Caco-2 (cell line): ENCODE results near the gene EGFL6. TPM values are rescaled to one million over a fixed set of nuclear protein-coding genes. Genes with fewer than 3 reads are reported as not detected.
A peak's percentile ranks its signal among the peaks of the same experiment; 100 is the strongest.

Experiments used
- BruUV-seq: library from RNA; stranded (reverse); fragments of 400-500 nt; replicated peaks from 2 replicates; lab custom pipeline; 2021; lab: Mats Ljungman, UMichigan
- CTCF ChIA-PET: fragments of 300-600 bp; sonication (Branson Sonifier 250); formaldehyde crosslinking; loops from one replicate; lab custom pipeline; 2022; ENCODE audit warnings: antibody characterized with exemption; lab: Charles Lee
- POLR2A ChIA-PET: fragments of 300-600 bp; sonication (Branson Sonifier 250); formaldehyde crosslinking; loops from one replicate; lab custom pipeline; 2022; ENCODE audit warnings: antibody characterized with exemption; lab: Charles Lee
- DNase-seq, 2 experiments: peaks; one replicate each; pipeline versions ENCODE4 v3.0.0 to v3.0.0-alpha.2; 2020 to 2022
- H3K27me3 ChIP-seq: replicated peaks from 2 replicates; pipeline ENCODE4 v1.6.0; 2011; ENCODE audit warnings: low read length; ENCODE audit not compliant: control insufficient read depth, insufficient read depth
- H3K36me3 ChIP-seq: 2 replicates; pipeline ENCODE4 v1.5.1; 2011; ENCODE audit warnings: low read length; ENCODE audit not compliant: control insufficient read depth, insufficient read depth
- H3K4me1 ChIP-seq: fragments of 250-450 bp; sonication (Bioruptor Pico); 2 replicates; pipeline ENCODE4 v1.5.1; 2020; ENCODE audit warnings: mild to moderate bottlenecking
- H3K4me3 ChIP-seq: 2 replicates; pipeline ENCODE4 v1.5.1; 2011; ENCODE audit warnings: low read depth, mild to moderate bottlenecking, control low read depth, low read length
- H3K9me3 ChIP-seq: fragments of 250-450 bp; sonication (Bioruptor Pico); 2 replicates; pipeline ENCODE4 v1.5.1; 2020; ENCODE audit warnings: mild to moderate bottlenecking, moderate library complexity
- H3K27ac Mint-ChIP-seq: one replicate; pipeline ENCODE4 v1.8.0; 2022; ENCODE audit warnings: mixed read lengths; ENCODE audit not compliant: unreplicated experiment
- H3K27me3 Mint-ChIP-seq: one replicate; pipeline ENCODE4 v1.8.0; 2022; ENCODE audit warnings: mixed read lengths; ENCODE audit not compliant: insufficient read depth, unreplicated experiment
- H3K36me3 Mint-ChIP-seq: one replicate; pipeline ENCODE4 v1.8.0; 2022; ENCODE audit warnings: mild to moderate bottlenecking, mixed read lengths; ENCODE audit not compliant: insufficient read depth, unreplicated experiment
- H3K4me1 Mint-ChIP-seq: one replicate; pipeline ENCODE4 v1.8.0; 2022; ENCODE audit warnings: low read depth, mixed read lengths; ENCODE audit not compliant: unreplicated experiment
- H3K4me3 Mint-ChIP-seq: one replicate; pipeline ENCODE4 v1.8.0; 2022; ENCODE audit warnings: mild to moderate bottlenecking, moderate library complexity, mixed read lengths; ENCODE audit not compliant: unreplicated experiment
- H3K9me3 Mint-ChIP-seq: one replicate; pipeline ENCODE4 v1.8.0; 2022; ENCODE audit warnings: mixed read lengths; ENCODE audit not compliant: unreplicated experiment
- intact Hi-C: fragments of 100-400 bp; cut with micrococcal nuclease; formaldehyde crosslinking; loops from one replicate; pipeline ENCODE4 v1.10.0; 2022; ENCODE audit not compliant: unreplicated experiment
- total RNA-seq: library from RNA; stranded (reverse); gene quantifications from 2 replicates; pipeline ENCODE4 v1.2.3, GENCODE V29; 2022
- TF ChIP-seq, protein P1 (sequence below), 2 experiments: fragments of 200-600 bp in 1 of 2; IDR thresholded peaks; 1 replicate in 1 of 2; 2 replicates in 1 of 2; pipeline versions ENCODE4 v1.5.1 to v1.8.0; 2011 to 2022; ENCODE audit warnings: antibody characterized with exemption in 1 of 2, control low read depth in 1 of 2, inconsistent platforms in 1 of 2, low read depth in 1 of 2, low read length in 1 of 2, mild to moderate bottlenecking in 1 of 2, moderate library complexity in 1 of 2; ENCODE audit not compliant: insufficient read depth in 1 of 2, severe bottlenecking in 1 of 2, unreplicated experiment in 1 of 2

EGFL6 gene
- total RNA-seq, 1 experiment from 2014 or later: 0.16 TPM

GRCh38 chrX:13655674-13656073 lies 86.3 kb downstream of the EGFL6 start:
- H3K27me3 ChIP-seq: no peaks in the 10 kb centered on the region
- H3K4me1 ChIP-seq: peaks cover 5% of the 10 kb centered on the region
- CTCF ChIA-PET: no interaction called here
- no TSS peak for BruUV-seq
- Mint-ChIP-seq H3K4me3 (no peak overlapping the region), H3K4me1 (no peaks in the 10 kb centered on the region), H3K9me3 (no peaks in the 10 kb centered on the region), H3K27me3 (no peaks in the 10 kb centered on the region), H3K27ac (no peak overlapping the region), H3K36me3 (no peaks in the 10 kb centered on the region)
- no peaks in the 10 kb centered on the region for H3K9me3 ChIP-seq
- intact Hi-C loops: no loop called here
- TF ChIP-seq, protein P1, sequence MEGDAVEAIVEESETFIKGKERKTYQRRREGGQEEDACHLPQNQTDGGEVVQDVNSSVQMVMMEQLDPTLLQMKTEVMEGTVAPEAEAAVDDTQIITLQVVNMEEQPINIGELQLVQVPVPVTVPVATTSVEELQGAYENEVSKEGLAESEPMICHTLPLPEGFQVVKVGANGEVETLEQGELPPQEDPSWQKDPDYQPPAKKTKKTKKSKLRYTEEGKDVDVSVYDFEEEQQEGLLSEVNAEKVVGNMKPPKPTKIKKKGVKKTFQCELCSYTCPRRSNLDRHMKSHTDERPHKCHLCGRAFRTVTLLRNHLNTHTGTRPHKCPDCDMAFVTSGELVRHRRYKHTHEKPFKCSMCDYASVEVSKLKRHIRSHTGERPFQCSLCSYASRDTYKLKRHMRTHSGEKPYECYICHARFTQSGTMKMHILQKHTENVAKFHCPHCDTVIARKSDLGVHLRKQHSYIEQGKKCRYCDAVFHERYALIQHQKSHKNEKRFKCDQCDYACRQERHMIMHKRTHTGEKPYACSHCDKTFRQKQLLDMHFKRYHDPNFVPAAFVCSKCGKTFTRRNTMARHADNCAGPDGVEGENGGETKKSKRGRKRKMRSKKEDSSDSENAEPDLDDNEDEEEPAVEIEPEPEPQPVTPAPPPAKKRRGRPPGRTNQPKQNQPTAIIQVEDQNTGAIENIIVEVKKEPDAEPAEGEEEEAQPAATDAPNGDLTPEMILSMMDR (IDR thresholded peaks at IDR 0.05; ENCODE audit: insufficient read depth in 1 of 2, low read depth in 1 of 2, low read length in 1 of 2, severe bottlenecking in 1 of 2, unreplicated experiment in 1 of 2): no peak
- H3K4me3 ChIP-seq: no peak overlapping the region
- POLR2A ChIA-PET: no interaction called here
- no peak for DNase-seq
- H3K36me3 ChIP-seq: no peaks in the 10 kb centered on the region

GRCh38 chrX:13658602-13659001 lies 89.2 kb downstream of the EGFL6 start:
- no peak overlapping the region for H3K4me3 Mint-ChIP-seq
- no peaks in the 10 kb centered on the region for H3K36me3 Mint-ChIP-seq
- Histone ChIP-seq H3K9me3 (no peaks in the 10 kb centered on the region), H3K36me3 (no peaks in the 10 kb centered on the region), H3K4me3 (no peak overlapping the region), H3K27me3 (no peaks in the 10 kb centered on the region), H3K4me1 (peaks cover 5% of the 10 kb centered on the region)
- TF ChIP-seq, protein P1 (IDR thresholded peaks at IDR 0.05; ENCODE audit: insufficient read depth in 1 of 2, low read depth in 1 of 2, low read length in 1 of 2, severe bottlenecking in 1 of 2, unreplicated experiment in 1 of 2): peak in 1 of 2 experiments; percentile 50
- intact Hi-C loops: loop anchor here (1.0 kb wide), 2 partner anchors 32 to 90 kb away; no protein-coding TSS in a partner anchor
- no peaks in the 10 kb centered on the region for H3K9me3 Mint-ChIP-seq
- no peaks in the 10 kb centered on the region for H3K27me3 Mint-ChIP-seq
- no peaks in the 10 kb centered on the region for H3K4me1 Mint-ChIP-seq
- DNase-seq: peak in 1 of 2 experiments; percentile 50
- ChIA-PET POLR2A (interaction anchor here (1.1 kb wide), 1 partner anchor 76 kb away, joined by 3 read pairs; the partner anchor contains the start of genes OFD1 and TRAPPC2), CTCF (no interaction called here)
- no peak overlapping the region for H3K27ac Mint-ChIP-seq
- BruUV-seq: no TSS peak

- no peaks in the 10 kb centered on the region for H3K9me3 ChIP-seq
- no peak for DNase-seq
- H3K36me3 ChIP-seq: no peaks in the 10 kb centered on the region
- no peaks in the 10 kb centered on the region for H3K27me3 ChIP-seq
- H3K4me3 ChIP-seq: no peak overlapping the region
- H3K4me1 ChIP-seq: peaks cover 5% of the 10 kb centered on the region
- Mint-ChIP-seq H3K9me3 (no peaks in the 10 kb centered on the region), H3K36me3 (no peaks in the 10 kb centered on the region), H3K27me3 (no peaks in the 10 kb centered on the region), H3K4me1 (no peaks in the 10 kb centered on the region), H3K4me3 (no peak overlapping the region), H3K27ac (no peak overlapping the region)
- TF ChIP-seq, protein P1 (IDR thresholded peaks at IDR 0.05; ENCODE audit: insufficient read depth in 1 of 2, low read depth in 1 of 2, low read length in 1 of 2, severe bottlenecking in 1 of 2, unreplicated experiment in 1 of 2): no peak
- no TSS peak for BruUV-seq
- ChIA-PET CTCF (no interaction called here), POLR2A (interaction anchor here (1.1 kb wide), 1 partner anchor 75 kb away, joined by 3 read pairs; the partner anchor contains the start of genes OFD1 and TRAPPC2)
- intact Hi-C loops: no loop called here
These were observed 89.7 kb downstream of the EGFL6 start for GRCh38 chrX:13659063-13659462.
